GM19463 (cell line): ENCODE measurements around the gene LRRC25.

Experiments used
- ATAC-seq: cut with Tn5 transposase; IDR thresholded peaks from one replicate; pipeline ENCODE4 v1.9.1; 2021; ENCODE audit warnings: mild to moderate bottlenecking, moderate library complexity; ENCODE audit not compliant: unreplicated experiment

Gene LRRC25

DNA sequence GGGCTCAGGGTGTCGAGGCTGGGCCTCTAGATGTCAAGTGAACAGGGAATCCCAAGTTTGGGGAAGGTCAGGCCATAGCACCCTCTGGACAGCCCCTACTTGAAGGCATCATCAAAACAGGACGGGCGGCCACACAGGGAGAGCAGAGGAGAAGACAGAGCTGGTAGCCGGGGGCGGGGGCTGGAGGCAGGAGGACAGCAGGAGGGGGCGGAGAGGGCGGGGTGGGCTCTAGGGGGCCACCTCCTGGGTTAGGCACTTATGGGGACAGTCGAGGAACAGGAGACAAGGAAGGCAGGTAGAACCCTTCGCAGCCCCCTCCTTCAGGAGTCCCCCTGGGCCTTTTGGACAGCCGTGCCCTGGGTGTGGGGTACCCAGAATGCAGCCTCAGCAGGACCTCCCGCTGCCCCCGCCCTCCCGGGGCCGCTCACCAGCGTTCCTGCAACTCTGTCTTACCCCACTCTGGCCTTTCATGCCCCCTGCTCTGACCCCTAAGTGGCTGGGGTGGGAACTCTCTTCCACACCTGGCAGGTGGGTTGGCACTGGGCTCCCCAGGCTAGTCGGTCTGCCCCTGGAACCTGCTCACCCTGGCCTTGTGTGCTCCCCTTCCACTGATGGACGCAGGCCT is 27.6 kb upstream of the LRRC25 start:
- no peak for ATAC-seq

DNA sequence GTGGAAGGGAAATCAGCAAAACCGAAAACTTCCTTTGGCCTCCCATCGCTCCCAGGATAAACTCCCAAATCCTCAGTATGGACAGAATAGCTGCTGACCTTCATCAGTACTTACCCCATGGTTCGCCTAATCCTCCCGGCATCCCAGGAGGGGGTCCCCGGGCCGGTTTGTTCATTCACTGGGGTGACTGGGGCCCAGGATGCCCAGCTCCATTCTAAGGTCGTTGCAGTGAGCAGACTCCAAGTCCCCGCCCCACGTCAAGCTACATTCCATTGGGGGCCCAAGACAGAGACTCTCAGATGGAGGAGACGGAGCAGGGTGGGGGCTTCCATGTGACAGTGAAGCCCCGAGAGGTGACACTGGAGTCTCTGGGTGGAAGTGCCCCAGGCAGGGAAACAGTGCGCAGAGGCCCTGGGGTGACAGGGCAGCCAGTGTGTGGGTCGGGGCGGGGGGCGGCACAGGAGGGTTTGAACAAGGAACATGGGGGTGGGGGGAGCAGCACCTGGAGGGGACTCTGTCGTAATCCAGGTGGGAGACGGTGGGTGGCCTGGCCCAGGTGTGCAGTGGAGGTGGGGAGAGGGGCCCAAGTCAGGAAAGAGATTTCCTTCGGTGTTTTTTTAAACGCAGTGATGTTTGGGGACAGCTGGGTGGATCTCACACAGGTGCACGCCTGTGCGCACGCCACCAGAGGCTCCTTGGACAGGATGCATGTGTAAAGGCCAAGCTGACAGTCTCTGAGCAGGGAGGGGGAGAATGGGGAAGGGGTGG is 26.9 kb upstream of the LRRC25 start:
- no peak for ATAC-seq

DNA sequence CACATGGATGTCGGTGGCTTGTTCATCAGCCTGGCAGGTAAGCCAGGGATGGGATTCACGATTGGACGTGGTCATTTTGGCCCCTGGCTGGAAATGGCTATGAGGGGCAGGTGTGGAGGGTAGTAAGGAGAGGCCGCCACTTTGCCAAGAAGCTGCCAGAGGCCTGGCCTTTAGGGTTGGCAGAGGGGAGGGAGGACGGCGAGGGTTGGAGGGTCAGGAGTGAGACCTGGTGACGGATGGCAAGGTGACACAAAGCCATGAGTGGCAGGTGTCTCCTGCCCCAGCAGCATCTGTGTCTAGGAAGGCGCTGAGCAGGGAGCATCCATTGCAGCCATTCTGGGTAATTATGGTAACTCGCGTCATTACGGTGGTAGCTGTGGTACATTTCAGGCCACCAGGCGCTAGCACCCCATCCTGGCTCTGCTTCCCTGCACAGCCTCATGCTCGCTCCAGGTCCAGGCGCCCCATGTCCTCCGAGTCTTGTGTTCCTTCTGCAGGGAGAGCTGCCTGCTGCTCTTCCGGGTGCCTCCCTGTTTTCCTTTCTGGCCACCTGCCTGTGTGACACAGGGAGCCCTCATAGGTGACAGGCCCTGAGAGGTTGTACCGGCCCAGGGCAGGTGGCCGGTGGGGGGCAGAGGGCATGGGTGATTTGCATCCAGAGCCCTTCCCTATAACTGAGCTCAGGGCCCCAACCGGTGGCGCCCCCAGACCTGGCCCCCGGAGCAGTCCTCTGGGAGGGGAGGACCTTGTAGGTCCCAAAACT is 26.0 kb upstream of the LRRC25 start:
- ATAC-seq: no peak

DNA sequence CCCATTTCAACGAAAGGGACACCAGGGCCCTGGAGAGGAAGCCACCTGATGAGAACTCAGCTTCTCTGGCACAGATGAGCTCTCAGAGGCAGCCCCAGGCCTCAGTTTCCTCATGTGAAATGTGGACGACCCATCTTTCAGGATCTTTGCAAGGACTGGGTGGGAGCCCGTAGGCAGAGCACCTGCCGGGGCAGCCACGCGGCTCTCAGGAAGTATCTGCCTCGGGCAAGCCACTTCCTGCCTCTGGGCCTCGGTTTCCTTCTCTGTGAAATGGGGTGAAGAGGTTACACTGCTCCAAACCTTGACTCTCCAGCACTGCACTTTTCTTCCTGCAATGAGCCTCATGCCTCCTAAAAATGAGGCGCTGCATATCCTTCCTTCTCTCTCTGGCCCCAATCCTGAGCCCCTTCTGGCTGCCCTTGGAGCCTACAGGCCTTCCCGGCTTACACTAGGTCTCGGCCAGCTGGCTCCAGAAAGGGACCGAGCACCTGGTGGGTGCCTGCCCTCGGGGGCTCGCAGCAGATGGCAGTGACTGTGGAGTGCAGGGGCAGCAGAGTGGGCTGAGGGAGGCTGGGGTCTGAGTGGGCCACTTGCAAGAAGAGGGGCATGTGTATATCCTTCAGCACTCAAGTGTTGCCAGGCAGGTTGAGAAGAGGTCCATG is 25.2 kb upstream of the LRRC25 start:
- ATAC-seq: no peak

DNA sequence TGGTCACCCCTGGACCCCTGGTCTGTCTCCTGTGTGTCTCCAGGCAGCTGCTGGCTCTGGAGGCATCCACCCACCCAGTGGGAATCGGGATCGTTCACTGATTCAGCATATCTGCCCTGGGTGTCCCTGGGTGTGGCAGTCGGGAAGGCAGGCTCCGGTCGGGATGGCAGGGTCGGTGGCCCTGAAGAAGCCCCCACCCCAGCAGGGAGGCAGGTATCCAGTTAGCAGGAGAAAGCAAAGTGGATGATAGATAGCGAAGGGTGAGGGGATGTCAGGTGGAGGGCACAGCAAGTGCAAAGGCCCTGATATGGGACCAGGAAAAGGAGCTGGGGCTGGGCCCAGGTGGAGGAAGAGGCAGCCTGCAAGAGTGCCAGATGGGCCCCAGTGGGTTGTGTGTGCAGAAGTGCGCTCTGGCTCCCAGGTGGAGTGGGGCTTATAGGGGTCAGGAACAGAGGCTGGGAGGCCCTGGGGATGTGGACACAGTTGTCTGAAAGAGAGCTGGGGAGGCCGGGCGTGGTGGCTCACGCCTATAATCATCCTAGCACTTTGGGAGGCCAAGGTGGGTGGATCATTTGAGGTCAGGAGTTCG is 24.0 kb upstream of the LRRC25 start:
- ATAC-seq: no peak

DNA sequence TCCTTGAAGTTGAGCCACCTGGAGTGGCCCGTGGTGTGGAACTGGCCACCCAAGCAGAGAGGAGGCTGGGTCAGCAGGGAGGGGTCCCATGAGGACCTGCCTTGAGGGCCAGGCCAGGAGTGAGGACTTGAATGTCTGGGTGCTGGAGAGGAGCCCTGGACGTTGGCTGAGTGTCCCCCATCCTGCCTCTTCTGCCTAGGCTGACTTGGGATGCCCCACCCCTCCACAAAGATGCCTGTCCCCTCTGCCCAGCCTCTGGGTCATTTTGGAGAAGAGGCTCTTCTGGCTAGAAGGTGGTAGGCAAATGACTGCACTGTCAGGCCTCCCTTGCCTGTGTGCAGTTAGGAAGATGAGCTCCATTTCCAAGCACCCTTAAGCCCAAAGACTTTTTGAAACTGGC is 23.5 kb upstream of the LRRC25 start:
- ATAC-seq: no peak

DNA sequence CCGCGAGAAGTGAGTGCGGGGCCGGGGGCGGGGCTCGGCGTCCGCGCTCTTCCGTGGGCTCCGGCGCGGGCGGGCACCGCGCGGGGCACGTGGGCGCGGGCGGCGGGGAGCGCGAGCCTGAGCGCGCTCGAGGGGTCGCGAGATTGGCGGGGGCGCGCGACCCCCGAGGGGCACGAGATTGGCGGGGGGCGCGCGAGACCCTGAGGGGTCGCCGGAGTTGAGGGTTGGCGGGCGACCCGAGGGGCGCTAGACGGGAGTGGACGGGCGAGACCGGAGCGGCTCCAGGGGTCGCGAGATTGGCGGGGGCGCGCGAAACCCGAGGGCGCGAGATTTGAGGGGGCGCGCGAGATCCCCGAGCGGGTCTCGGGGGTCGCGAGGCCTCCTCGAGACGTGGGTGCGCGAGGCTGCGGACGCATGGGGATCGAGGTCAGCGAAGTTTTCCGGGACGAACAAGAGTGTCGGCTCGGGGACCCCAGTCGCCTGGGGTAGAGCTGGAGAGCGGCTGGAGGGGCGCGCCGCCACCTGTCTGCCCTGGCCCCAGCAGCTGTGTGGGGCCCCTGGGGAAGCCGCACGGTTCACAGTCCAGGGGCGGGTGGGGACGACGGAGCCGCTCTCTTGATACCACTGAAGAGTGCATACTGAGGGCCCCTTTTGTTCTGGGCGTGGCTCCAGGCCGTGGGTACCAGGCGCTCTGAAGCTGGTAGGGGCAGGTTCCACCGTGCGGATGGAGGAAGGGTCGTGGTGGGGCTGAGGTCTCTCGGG is 22.5 kb upstream of the LRRC25 start:
- no peak for ATAC-seq

DNA sequence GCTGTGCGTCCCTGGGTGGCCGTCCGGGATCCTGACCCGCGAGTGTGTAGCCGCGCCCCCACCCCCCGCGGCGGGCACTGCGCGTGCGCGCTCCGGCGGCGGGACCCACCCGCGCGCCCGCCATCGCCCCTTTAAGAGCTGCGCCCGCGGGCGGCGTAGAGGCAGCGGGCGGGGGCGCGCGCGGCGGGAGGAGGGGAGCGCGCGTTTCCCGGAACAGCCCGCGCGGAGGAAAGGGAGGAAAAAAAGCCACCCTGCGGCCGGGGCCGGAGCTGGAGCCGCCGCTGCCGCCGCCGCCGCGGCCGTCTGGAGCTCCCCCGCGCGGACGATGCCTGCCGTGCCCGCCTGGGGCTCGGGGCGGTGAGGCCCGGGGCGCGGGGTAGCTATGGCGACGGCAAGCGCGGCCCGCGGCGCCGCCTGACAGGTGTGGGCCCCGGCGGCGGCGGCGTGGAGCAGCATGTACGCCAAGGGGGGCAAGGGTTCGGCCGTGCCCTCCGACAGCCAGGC is 21.8 kb upstream of the LRRC25 start, which contains the start of gene SSBP4:
SSBP4 (plus strand) TSS at position 204 of the 504 bp plus-strand sequence; CDS start at position 455, 251 bp downstream.
- ATAC-seq: peak; percentile 41

DNA sequence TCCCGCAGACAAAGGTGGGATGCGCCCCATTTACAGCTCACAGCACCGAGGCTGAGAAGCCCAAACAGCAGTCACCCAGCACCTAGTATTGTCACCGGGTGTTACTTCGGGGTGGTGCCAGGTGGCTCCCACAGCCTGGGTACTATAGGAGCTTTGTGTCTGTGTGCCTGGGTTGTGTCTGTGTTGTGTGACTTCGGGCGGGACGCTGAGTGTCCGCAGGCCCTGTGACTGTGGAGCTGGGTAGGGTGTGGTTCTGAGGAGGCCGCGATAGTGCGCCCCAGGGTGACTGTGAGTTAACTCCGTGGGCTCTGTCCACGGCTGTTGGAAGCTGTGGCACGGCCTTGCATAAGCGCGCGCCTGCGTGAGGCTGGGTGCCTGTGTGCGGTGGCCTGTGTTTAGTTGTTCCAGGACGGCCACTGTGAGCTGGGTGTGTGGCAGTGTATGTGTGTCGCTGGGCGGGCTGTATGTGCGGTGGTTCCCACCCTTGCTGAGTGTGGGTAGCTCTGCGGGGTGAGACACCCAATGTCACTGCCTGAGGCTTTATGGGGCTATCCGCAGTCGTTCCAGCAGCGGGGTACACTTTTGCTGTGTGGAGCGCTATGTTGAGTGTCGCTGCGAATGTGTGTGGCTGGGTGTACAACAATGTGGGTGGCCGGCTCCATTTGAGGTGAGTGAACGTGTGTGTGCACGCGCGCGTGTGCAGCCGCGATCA is 21.2 kb upstream of the LRRC25 start:
- ATAC-seq: no peak

DNA sequence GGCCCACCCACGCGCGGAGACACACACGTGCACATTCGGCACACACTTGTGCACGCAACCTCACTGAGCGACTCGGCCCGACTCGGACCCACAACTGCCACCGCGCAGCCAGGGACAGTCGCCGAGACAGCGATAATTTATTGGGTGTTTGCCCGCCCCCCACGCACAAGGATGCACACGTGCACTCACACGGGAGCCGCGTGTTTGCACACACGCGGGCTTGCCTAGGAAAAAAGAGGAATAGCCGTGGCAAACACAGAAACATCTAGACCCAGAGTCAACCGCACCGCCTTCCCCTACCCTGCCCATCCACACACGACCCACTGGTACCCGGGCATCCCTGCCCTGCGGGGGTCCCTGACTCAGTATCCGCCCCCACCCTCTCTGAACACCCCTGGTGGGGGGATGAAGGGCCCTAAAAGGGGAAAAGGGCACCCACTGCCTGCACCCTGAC is 20.6 kb upstream of the LRRC25 start:
- ATAC-seq: no peak

DNA sequence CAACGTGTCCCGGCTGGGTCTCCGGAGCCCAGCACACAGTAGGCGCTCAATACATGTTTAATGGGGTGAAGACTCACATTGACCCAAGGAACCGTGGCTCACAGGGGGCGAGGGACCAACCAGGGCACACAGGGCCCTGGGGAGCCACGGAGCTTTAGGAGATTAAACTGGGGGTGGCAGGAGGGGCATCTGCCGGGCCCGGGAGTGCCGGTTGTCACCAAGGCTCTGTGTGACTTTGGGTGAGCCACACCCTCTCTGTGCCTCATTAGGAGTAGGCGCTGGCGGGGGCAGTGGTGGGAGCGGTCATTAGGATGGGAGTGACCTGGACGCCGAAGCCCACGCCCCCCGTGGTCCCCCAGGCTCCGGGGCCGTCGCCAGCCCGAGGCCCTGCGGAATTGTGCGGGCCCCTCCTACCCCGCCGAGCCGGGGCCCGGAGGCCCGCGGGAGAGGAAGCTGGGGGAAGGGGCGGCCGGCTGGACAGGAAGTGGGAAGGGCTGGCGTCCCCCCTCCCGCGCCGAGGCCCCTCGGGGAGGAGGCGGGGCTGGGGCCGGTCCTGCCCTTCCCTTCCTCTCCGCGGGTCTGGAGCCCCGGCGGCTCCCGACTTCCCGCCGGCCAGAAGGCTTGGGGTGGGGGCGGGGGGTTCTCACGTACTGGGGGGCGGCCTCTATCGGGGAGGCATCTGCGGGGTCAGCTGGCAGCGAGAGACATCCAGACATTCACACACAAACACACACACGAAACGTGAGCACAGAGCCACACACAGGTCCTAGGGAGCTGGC is 20.0 kb upstream of the LRRC25 start:
- no peak for ATAC-seq

DNA sequence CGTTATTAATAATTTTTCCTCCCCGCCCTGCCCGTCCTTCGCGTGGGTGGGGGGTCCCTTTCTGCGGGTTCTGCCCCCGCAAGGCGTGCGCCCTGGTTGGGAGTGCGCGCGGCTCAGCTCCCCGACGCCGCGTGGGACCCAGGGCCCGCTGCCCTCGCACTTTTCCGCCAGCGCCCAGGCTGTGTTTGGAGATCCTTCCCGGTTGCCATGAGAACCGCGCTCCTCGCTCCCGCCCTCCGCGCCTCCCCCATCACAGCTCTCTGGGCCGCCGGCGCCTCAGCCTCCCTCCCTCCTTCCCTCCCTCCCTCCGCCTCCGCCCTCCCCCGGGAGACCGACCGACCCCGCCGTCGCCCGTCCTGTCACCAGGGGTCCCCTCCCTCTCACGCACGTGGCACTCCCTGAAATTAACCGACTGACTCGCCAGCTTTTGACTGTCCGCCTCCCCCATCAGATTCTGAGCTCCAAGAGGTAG is 19.4 kb upstream of the LRRC25 start:
- no peak for ATAC-seq

DNA sequence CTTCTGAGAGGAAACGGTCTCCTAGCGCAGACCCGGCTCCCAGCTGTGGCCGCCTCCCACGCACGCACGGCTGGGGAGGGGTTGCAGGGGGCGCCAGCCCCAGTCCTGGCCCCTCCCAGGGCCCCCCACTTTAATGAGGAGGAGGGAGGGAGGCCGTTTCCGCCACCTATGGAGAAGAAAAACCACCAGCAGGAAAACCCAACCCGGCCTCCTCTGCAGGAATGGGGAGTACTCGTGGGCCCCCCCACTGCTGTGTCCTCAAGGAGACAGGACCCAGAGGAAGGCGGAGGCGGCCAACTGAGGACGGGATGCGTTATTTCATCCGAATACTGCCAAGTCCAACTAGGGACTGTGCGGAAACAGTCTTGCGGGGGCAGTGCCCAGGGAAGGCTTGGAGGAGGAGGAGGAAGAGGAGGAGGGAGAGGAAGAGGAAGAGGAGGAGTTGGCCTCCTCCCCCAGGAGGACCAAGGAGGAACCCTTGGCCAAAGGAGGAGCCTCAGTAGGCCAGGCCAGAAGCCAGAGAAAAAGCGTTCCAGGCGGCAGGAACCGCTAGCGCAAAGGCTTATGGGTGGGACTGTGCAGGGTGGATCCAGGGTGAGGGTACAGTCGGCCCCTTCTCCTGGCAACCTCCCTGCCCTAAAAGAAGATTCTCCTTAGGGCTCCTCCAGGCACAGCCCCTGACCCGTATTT is 17.9 kb upstream of the LRRC25 start:
- no peak for ATAC-seq

DNA sequence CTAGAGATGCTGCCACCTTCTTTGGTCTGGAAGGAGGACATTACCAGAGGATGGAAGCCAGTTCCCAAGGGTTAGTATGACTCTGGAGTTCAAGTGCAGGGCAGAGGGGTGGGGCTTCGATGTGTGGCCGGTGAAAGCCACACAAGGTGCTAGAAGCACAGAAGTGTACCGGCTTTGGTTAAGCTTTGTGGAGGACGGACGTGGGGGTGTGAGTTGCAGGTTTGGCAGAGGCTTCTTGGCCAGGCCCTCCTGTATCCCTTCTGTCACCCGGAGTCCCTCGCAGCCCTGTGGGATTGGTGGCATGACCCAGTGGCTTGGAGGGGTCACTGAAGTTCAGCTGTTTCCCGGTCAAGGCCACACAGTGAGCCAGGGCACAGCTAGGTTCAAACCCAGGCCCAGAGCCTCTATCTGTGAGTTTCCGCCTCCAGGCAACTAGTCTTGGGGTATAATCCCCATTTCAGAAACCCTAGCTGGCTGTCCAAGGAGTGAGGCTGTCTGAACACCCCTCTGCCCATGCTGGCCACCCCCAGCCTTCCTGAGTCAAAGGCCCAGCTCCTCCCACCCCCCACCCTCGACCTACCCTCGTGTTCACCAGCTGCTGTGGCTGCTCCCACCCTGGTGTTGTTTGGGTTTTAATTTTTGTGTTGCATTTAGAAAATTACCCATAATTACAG is 17.2 kb upstream of the LRRC25 start:
- ATAC-seq: no peak

DNA sequence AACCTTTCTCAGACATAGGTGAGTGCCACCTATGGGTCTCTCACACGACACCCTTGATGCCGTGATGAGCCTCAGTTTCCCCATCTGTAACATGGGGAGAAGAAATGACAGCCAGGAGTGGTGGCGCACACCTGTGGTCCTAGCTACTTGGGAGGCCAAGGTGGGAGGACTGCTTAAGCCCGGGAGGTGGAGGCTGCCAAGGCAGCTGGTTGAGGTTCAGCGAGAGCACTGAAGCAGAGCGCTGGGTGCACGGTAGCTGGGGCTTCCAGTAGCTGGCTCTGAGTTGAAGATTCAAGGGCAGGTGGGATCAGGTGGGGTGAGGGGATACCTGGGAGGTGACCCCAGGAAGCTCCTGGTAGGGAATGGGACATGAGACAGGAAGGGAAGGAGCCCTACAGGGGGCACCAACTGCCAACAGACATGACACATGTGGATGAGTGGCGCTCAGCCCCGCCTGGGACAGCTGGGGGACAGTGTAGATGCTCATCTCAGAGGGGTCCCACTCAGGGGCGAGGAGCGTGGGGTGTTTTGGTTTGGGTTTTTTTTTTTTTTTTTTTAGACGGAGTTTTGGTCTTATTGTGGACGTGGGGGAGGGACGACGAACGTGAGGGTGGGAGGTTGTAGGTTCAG is 15.3 kb upstream of the LRRC25 start:
- no peak for ATAC-seq

DNA sequence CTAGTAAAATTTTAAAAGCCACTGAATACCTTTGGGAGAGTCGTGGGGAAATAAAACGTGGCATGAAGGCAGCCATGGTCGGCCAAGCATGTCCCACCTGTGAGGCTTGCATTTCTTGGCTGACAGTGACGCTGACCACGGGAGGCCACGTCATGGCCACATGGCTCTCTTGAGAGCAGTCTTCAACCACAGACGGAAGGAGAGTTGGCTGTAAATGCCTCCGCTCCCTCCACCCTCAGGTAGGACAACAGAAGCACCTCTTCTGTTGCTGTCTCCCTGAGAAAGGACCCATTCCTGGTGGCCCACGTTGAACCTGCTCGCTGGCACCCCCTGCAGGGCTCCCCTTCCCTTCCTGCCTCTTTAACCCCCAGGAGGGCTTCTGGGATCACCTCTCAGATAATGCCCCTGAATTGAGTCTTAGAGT is 10.6 kb upstream of the LRRC25 start:
- ATAC-seq: no peak

DNA sequence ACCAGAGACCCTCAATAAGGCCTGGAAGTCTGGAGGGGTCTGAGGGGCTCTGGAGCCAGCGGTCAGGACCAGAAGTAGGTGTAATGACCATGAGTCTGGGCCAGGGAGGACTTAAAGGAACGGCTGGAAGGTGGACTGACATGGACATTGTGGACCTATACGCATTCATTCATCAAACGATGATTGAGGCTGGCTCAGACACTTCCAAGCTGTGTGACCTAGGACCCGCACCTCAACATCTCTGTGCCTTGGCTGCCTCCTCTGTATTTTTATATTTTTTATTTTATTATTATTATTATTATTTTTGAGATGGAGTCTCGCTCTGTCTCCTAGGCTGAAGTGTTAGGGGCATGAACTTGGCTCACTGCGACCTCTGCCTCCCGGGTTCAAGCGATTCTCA is 9.3 kb upstream of the LRRC25 start:
- ATAC-seq: no peak
